ENCODE results near the gene ANKRD11.

GRCh38 chr16:89312598-89313299 is 177.6 kb downstream of the ANKRD11 start:
- TF ChIP-seq, protein P1, sequence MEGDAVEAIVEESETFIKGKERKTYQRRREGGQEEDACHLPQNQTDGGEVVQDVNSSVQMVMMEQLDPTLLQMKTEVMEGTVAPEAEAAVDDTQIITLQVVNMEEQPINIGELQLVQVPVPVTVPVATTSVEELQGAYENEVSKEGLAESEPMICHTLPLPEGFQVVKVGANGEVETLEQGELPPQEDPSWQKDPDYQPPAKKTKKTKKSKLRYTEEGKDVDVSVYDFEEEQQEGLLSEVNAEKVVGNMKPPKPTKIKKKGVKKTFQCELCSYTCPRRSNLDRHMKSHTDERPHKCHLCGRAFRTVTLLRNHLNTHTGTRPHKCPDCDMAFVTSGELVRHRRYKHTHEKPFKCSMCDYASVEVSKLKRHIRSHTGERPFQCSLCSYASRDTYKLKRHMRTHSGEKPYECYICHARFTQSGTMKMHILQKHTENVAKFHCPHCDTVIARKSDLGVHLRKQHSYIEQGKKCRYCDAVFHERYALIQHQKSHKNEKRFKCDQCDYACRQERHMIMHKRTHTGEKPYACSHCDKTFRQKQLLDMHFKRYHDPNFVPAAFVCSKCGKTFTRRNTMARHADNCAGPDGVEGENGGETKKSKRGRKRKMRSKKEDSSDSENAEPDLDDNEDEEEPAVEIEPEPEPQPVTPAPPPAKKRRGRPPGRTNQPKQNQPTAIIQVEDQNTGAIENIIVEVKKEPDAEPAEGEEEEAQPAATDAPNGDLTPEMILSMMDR (conservative IDR thresholded peaks at IDR 0.05 in 1 of 2, IDR thresholded peaks at IDR 0.05 in 1 of 2; ENCODE audit: low read depth in 1 of 2, low read length in 2 of 2): no peak
- TF ChIP-seq EZH2 (IDR thresholded peaks at IDR 0.05; ENCODE audit: low read length, missing control alignments): no peak
